CD14-positive monocyte (primary cell): Measurements from ENCODE around the gene GATD1. TPM values are rescaled to one million over a fixed set of nuclear protein-coding genes. Genes with fewer than 3 reads are reported as not detected.

Experiments used
- DNase-seq, 3 donors: peaks; one replicate each; pipeline ENCODE4 v3.0.0-alpha.2; 2011 to 2022
- H2AFZ ChIP-seq: 2 replicates; pipeline ENCODE4 v1.6.0; 2012; ENCODE audit warnings: mild to moderate bottlenecking, low read depth, low read length, inconsistent platforms; ENCODE audit not compliant: insufficient read depth, poor library complexity, severe bottlenecking
- H3K27ac ChIP-seq, 2 donors: 1 replicate in 1 of 2; 2 replicates in 1 of 2; pipeline ENCODE4 v1.5.1; 2012 to 2013; ENCODE audit warnings: low read length in 2 of 2, control low read depth in 1 of 2, inconsistent platforms in 1 of 2, low read depth in 1 of 2, mild to moderate bottlenecking in 1 of 2
- H3K27me3 ChIP-seq, 2 donors: one replicate each; pipeline versions ENCODE4 v1.6.0 to v1.6.1; 2011 to 2013; ENCODE audit warnings: low read length in 2 of 2; ENCODE audit not compliant: control insufficient read depth in 2 of 2, insufficient read depth in 2 of 2
- H3K36me3 ChIP-seq, 2 donors: replicated peaks in 1 of 2; 1 replicate in 1 of 2; 2 replicates in 1 of 2; pipeline versions ENCODE4 v1.5.1 to v1.6.1; 2012 to 2013; ENCODE audit warnings: low read length in 2 of 2, control low read depth in 1 of 2, inconsistent platforms in 1 of 2, mild to moderate bottlenecking in 1 of 2; ENCODE audit not compliant: insufficient read depth in 2 of 2, control insufficient read depth in 1 of 2
- H3K4me1 ChIP-seq, 2 donors: 1 replicate in 1 of 2; 2 replicates in 1 of 2; pipeline versions ENCODE4 v1.5.1 to v1.6.1; 2012 to 2013; ENCODE audit warnings: low read length in 2 of 2, control low read depth in 1 of 2, inconsistent platforms in 1 of 2, mild to moderate bottlenecking in 1 of 2, moderate library complexity in 1 of 2; ENCODE audit not compliant: insufficient read depth in 2 of 2, control insufficient read depth in 1 of 2
- H3K4me2 ChIP-seq: replicated peaks from 2 replicates; pipeline ENCODE3; 2012; ENCODE audit warnings: low read length, moderate library complexity, mild to moderate bottlenecking; ENCODE audit not compliant: poor library complexity, severe bottlenecking; ENCODE audit errors: extremely low read depth
- H3K4me3 ChIP-seq, 3 experiments: fragments of 200-600 bp in 1 of 3; sonication (generic) in 1 of 3; replicated peaks in 1 of 3; 1 replicate in 2 of 3; 2 replicates in 1 of 3; pipeline ENCODE4 v1.5.1; 2011 to 2013; ENCODE audit warnings: low read length in 3 of 3, mild to moderate bottlenecking in 3 of 3, control low read depth in 2 of 3, low read depth in 2 of 3, inconsistent platforms in 1 of 3, moderate library complexity in 1 of 3
- H3K79me2 ChIP-seq: 2 replicates; pipeline ENCODE4 v1.6.0; 2012; ENCODE audit warnings: mild to moderate bottlenecking, control low read depth, inconsistent platforms, low read length, moderate library complexity; ENCODE audit not compliant: insufficient read depth
- H3K9ac ChIP-seq: 2 replicates; pipeline ENCODE4 v1.6.0; 2017; ENCODE audit warnings: low read length, mild to moderate bottlenecking; ENCODE audit not compliant: insufficient read depth, poor library complexity, severe bottlenecking
- H3K9me3 ChIP-seq, 2 donors: replicated peaks in 1 of 2; 1 replicate in 1 of 2; 2 replicates in 1 of 2; pipeline versions ENCODE4 v1.5.1 to v1.6.1; 2012 to 2013; ENCODE audit warnings: low read length in 2 of 2, control low read depth in 1 of 2; ENCODE audit not compliant: control insufficient read depth in 1 of 2, insufficient read depth in 1 of 2
- H4K20me1 ChIP-seq: 2 replicates; pipeline ENCODE4 v1.6.0; 2012; ENCODE audit warnings: mild to moderate bottlenecking, low read length, control low read depth, moderate library complexity; ENCODE audit not compliant: insufficient read depth
- H3K27ac Mint-ChIP-seq, 7 donors: one replicate each; pipeline ENCODE4 v1.8.0; 2020; ENCODE audit warnings: mild to moderate bottlenecking in 7 of 7, mixed read lengths in 7 of 7, moderate library complexity in 6 of 7, inconsistent platforms in 2 of 7
- H3K27me3 Mint-ChIP-seq, 3 donors: one replicate each; pipeline ENCODE4 v1.8.0; 2021 to 2022; ENCODE audit warnings: low read depth in 3 of 3, mild to moderate bottlenecking in 3 of 3, mixed read lengths in 3 of 3, moderate library complexity in 3 of 3, inconsistent platforms in 1 of 3
- H3K36me3 Mint-ChIP-seq, 2 donors: one replicate each; pipeline ENCODE4 v1.8.0; 2020; ENCODE audit warnings: mixed read lengths in 2 of 2, inconsistent platforms in 1 of 2, mild to moderate bottlenecking in 1 of 2
- H3K4me1 Mint-ChIP-seq: one replicate; pipeline ENCODE4 v1.8.0; 2020; ENCODE audit warnings: mild to moderate bottlenecking, mixed read lengths
- H3K4me3 Mint-ChIP-seq, 2 donors: one replicate each; pipeline ENCODE4 v1.8.0; 2020; ENCODE audit warnings: mild to moderate bottlenecking in 2 of 2, mixed read lengths in 2 of 2, moderate library complexity in 1 of 2
- H3K9me3 Mint-ChIP-seq, 7 donors: one replicate each; pipeline ENCODE4 v1.8.0; 2020 to 2022; ENCODE audit warnings: mixed read lengths in 7 of 7, mild to moderate bottlenecking in 6 of 7, moderate library complexity in 6 of 7, inconsistent platforms in 2 of 7
- CTCF ChIP-seq: fragments of 200-600 bp; IDR thresholded peaks from one replicate; pipeline ENCODE4 v1.8.0; 2022; ENCODE audit warnings: antibody characterized with exemption, mild to moderate bottlenecking
- WGBS: methylation state at CpG from one replicate; pipeline ENCODE4 v1.1.5; 2013; ENCODE audit warnings: missing lambda C conversion rate; ENCODE audit not compliant: insufficient coverage; 5-methylcytosine and 5-hydroxymethylcytosine counted together
- intact Hi-C, 2 donors: fragments of 100-400 bp; cut with micrococcal nuclease; formaldehyde crosslinking; loops; one replicate each; pipeline versions ENCODE4 v1.15.0 to v1.15.1; 2023
- polyA plus RNA-seq, 3 donors: library from polyadenylated mRNA; depleted of rRNA in 1 of 3; unstranded in 2 of 3; stranded (reverse) in 1 of 3; fragments of 300-500 nt in 2 of 3; fragments of >200 nt in 1 of 3; fragmentation: Illumina TruSeq in 2 of 3; gene quantifications; 1 replicate in 2 of 3; 2 replicates in 1 of 3; pipeline ENCODE4 v1.2.3, GENCODE V29; 2012 to 2021

GATD1 gene
- polyA plus RNA-seq, 3 donors = 4.5 to 45.6 (median 4.6) TPM

- no peak for DNase-seq
- Histone ChIP-seq H2AFZ (peak overlapping the region; percentile 78), H3K9ac (peak overlapping the region; percentile 59), H3K4me1 (peaks cover 29 to 33% of the 10 kb centered on the region in 2 donors), H3K27ac (peak overlapping the region; percentile 64 to 77), H3K27me3 (no peaks in the 10 kb centered on the region), H3K4me2 (peak overlapping the region; percentile 98), H3K79me2 (peaks cover 15% of the 10 kb centered on the region), H4K20me1 (no peaks in the 10 kb centered on the region), H3K9me3 (no peaks in the 10 kb centered on the region), H3K4me3 (peak overlapping the region; percentile 54 to 85 (median 84)), H3K36me3 (peaks cover 6 to 19% of the 10 kb centered on the region in 2 donors)
- Mint-ChIP-seq H3K36me3 (peaks cover 13 to 27% of the 10 kb centered on the region in 2 donors), H3K27me3 (no peaks in the 10 kb centered on the region), H3K4me3 (peak overlapping the region; percentile 80 to 94), H3K27ac (peak overlapping the region; percentile 81 to 91 (median 87)), H3K4me1 (peaks cover 18% of the 10 kb centered on the region), H3K9me3 (peaks cover 0 to 2% (median 0%) of the 10 kb centered on the region in 7 donors)
- 19% methylated on average over 13 of the region's 18 CpGs for WGBS
- intact Hi-C loops = loop anchor here (1.0 to 5.0 kb wide), 4 partner anchors 13 to 49 kb away; partner anchors contain the start of genes GATD1 (in 2 of the 2), RPLP2 (in 1 of the 2) and TALDO1 (in 1 of the 2)
- no peak for TF ChIP-seq CTCF
Observed at GRCh38 chr11:796565-797295, 19.4 kb upstream of the GATD1 start.

GRCh38 chr11:795634-796564 is 18.6 kb upstream of the GATD1 start:
- 8% methylated on average over 8 of the region's 26 CpGs for WGBS
- H3K27me3 ChIP-seq = peaks cover 0 to 2% of the 10 kb centered on the region in 2 donors
- H2AFZ ChIP-seq = peak overlapping the region; percentile 64
- H4K20me1 ChIP-seq = peaks cover 4% of the 10 kb centered on the region
- DNase-seq = peak; percentile 80 to 91 (median 86)
- Mint-ChIP-seq H3K36me3 (peaks cover 18 to 26% of the 10 kb centered on the region in 2 donors), H3K27ac (peak overlapping the region; percentile 81 to 91 (median 87)), H3K27me3 (peaks cover 0 to 2% (median 0%) of the 10 kb centered on the region in 3 donors), H3K9me3 (no peaks in the 10 kb centered on the region), H3K4me3 (peak overlapping the region; percentile 80 to 94), H3K4me1 (peaks cover 18% of the 10 kb centered on the region)
- H3K36me3 ChIP-seq = peaks cover 11 to 13% of the 10 kb centered on the region in 2 donors
- no peak for TF ChIP-seq CTCF
- peaks cover 29 to 33% of the 10 kb centered on the region in 2 donors for H3K4me1 ChIP-seq
- H3K4me2 ChIP-seq = peak overlapping the region; percentile 98
- peak overlapping the region; percentile 64 to 77 for H3K27ac ChIP-seq
- peak overlapping the region; percentile 68 for H3K9ac ChIP-seq
- no peaks in the 10 kb centered on the region for H3K9me3 ChIP-seq
- peak overlapping the region; percentile 46 to 85 (median 84) for H3K4me3 ChIP-seq
- intact Hi-C loops = loop anchor here (1.0 to 5.0 kb wide), 4 partner anchors 13 to 49 kb away; partner anchors contain the start of genes GATD1 (in 2 of the 2), RPLP2 (in 1 of the 2) and TALDO1 (in 1 of the 2)
- H3K79me2 ChIP-seq = peaks cover 15% of the 10 kb centered on the region
